Heart left ventricle (tissue), 16 donors: Measurements from ENCODE around the gene SPEF1. TPM values are rescaled to one million over a fixed set of nuclear protein-coding genes. Genes with fewer than 3 reads are reported as not detected.

Experiments
- ATAC-seq, 4 donors: fragments of 200-7000 bp; cut with Tn5 transposase; one replicate each; pipeline ENCODE4 v1.9.1; 2020 to 2022; ENCODE audit warnings: moderate library complexity in 4 of 4, mild to moderate bottlenecking in 3 of 4, moderate number of reproducible peaks in 1 of 4
- DNase-seq, 5 donors: peaks; one replicate each; pipeline ENCODE4 v3.0.0-alpha.2; 2020
- H3K27ac ChIP-seq, 12 donors: fragments of 200-600 bp; sonication (generic) in 4 of 12; one replicate each; pipeline versions ENCODE4 v1.5.0 to v1.8.0; 2016 to 2022; ENCODE audit warnings: mild to moderate bottlenecking in 2 of 12
- H3K27me3 ChIP-seq, 9 donors: fragments of 200-600 bp; sonication (generic) in 2 of 9; one replicate each; pipeline versions ENCODE4 v1.5.1 to v1.8.0; 2016 to 2022; ENCODE audit warnings: mild to moderate bottlenecking in 3 of 9
- H3K36me3 ChIP-seq, 9 donors: fragments of 200-600 bp; sonication (generic) in 2 of 9; one replicate each; pipeline versions ENCODE4 v1.5.0 to v1.8.0; 2018 to 2022; ENCODE audit warnings: mild to moderate bottlenecking in 2 of 9
- H3K4me1 ChIP-seq, 12 donors: fragments of 200-600 bp; sonication (generic) in 4 of 12; one replicate each; pipeline versions ENCODE4 v1.5.0 to v1.8.0; 2016 to 2022; ENCODE audit warnings: mild to moderate bottlenecking in 3 of 12
- H3K4me3 ChIP-seq, 12 donors: fragments of 200-600 bp; sonication (generic) in 4 of 12; one replicate each; pipeline versions ENCODE4 v1.5.0 to v1.8.0; 2017 to 2022; ENCODE audit warnings: mild to moderate bottlenecking in 9 of 12, moderate library complexity in 4 of 12
- H3K9me3 ChIP-seq, 12 donors: fragments of 200-600 bp; sonication (generic) in 4 of 12; one replicate each; pipeline versions ENCODE4 v1.5.0 to v1.8.0; 2016 to 2022; ENCODE audit warnings: mild to moderate bottlenecking in 1 of 12
- POLR2A ChIP-seq, 2 donors: fragments of 450-650 bp; IDR thresholded peaks; one replicate each; pipeline ENCODE4 v1.6.1; 2017; ENCODE audit warnings: antibody characterized with exemption in 2 of 2, mild to moderate bottlenecking in 2 of 2, moderate library complexity in 2 of 2
- WGBS, 4 donors: extraction: QIAGEN DNeasy Blood & Tissue Kit in 2 of 4; methylation state at CpG; one replicate each; pipeline versions ENCODE4 v1.1.5 to v1.1.7; 2013 to 2018; 5-methylcytosine and 5-hydroxymethylcytosine counted together
- intact Hi-C, 10 donors: fragments of 100-400 bp; cut with DNase I; formaldehyde crosslinking; loops; one replicate each; pipeline versions ENCODE4 v1.11.1 to v1.14.2; 2022
- polyA plus RNA-seq, 2 donors: library from polyadenylated mRNA; stranded (reverse); fragments of 200-250 nt; gene quantifications; one replicate each; pipeline ENCODE4 v1.2.3, GENCODE V29; 2013
- total RNA-seq, 9 donors: library from RNA; depleted of rRNA in 2 of 9; stranded (reverse); fragments of >200 nt in 2 of 9; fragmentation: NEBNext Ultra II Directional in 3 of 9; extraction: Animal tissue kit (Norgen Biotek cat#: 25700) in 3 of 9; gene quantifications; one replicate each; pipeline versions ENCODE4 v1.1.0 to v1.2.4, GENCODE V29; 2016 to 2023
- TF ChIP-seq, protein P1 (sequence below), 12 donors: fragments of 200-600 bp; sonication (generic) in 4 of 12; IDR thresholded peaks; one replicate each; pipeline versions ENCODE4 v1.5.0 to v1.8.0; 2018 to 2022; ENCODE audit warnings: antibody characterized with exemption in 12 of 12, mild to moderate bottlenecking in 5 of 12
- donor health status: ischemic (EF 13 %, LVEDD 7.1; RV severe dilation, severe dysfunction).
- donor health status: healthy with polysubstance abuse.
- donor health status: DM: no; HTN: yes; CAD: no.
- donor health status: DM: no; HTN: no; CAD: no.
- donor health status: ischemic (EF 25% LVEDD 6.9; RV normal size, moderate dysfunction).
- donor health status: ischemic (EF 25% LVEDD 5.7; RV mildly dilated, moderate dysfunction).
- donor health status: healthy.
- donor health status: DM: yes; HTN: yes; CAD: no.
- donor health status: ischemic (EF 35%, LVEDD 5.7; RV mildly dilated, moderate dysfunction).
- donor health status: nonischemic (EF 11% LVEDD 7.7; RV severe dilation, severe dysfunction).
- donor health status: DM: yes; HTN: yes; CAD: no.
- donor health status: PGD.
- donor health status: ischemic (EF 29% LVEDD 5.4; RV normal size, mild dysfunction).
- donor health status: nonischemic (EF 23%, LVEDD 6.1; RV moderate dilation, normal function).

Gene SPEF1
- total and polyA plus RNA-seq, 11 donors, result 0.11 to 0.65 (median 0.19) TPM; not detected in 5

GRCh38 chr20:3755269-3755668 is 26.0 kb downstream of the SPEF1 start:
- H3K36me3 ChIP-seq, result peaks cover 0 to 41% (median 14%) of the 10 kb centered on the region in 9 donors

DNA sequence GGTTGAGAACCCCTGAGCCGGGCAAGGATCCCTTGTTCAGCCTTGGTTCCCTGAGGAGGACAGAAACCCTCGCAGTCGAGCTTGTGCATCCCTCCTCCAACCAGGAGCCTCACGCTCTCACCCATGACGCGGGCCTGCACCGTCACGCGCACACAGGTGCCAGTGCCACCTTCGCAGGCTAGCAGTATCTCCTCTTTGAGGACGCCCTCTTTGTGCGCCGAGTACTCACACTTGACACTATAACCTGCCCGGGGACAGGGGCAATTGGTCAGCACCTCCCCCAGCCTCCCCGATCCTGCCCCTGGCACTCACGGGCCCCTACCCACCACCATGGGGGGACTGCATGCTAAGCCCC is 27.0 kb downstream of the SPEF1 start:
- Histone ChIP-seq H3K27me3 (peaks cover 0 to 12% (median 0%) of the 10 kb centered on the region in 9 donors), H3K4me3 (no peak overlapping the region), H3K27ac (peak overlapping the region in 2 of 12 donors; percentile 14 to 34), H3K36me3 (peaks cover 0 to 39% (median 17%) of the 10 kb centered on the region in 9 donors), H3K4me1 (peaks cover 0 to 60% (median 11%) of the 10 kb centered on the region in 12 donors), H3K9me3 (no peaks in the 10 kb centered on the region)
- DNase-seq (no peak), ATAC-seq (no peak)
- no peak for TF ChIP-seq POLR2A (IDR thresholded peaks at IDR 0.05)
- TF ChIP-seq, protein P1, sequence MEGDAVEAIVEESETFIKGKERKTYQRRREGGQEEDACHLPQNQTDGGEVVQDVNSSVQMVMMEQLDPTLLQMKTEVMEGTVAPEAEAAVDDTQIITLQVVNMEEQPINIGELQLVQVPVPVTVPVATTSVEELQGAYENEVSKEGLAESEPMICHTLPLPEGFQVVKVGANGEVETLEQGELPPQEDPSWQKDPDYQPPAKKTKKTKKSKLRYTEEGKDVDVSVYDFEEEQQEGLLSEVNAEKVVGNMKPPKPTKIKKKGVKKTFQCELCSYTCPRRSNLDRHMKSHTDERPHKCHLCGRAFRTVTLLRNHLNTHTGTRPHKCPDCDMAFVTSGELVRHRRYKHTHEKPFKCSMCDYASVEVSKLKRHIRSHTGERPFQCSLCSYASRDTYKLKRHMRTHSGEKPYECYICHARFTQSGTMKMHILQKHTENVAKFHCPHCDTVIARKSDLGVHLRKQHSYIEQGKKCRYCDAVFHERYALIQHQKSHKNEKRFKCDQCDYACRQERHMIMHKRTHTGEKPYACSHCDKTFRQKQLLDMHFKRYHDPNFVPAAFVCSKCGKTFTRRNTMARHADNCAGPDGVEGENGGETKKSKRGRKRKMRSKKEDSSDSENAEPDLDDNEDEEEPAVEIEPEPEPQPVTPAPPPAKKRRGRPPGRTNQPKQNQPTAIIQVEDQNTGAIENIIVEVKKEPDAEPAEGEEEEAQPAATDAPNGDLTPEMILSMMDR (IDR thresholded peaks at IDR 0.05), result no peak
- intact Hi-C loops, result loop anchor here in 6 of 10 donors (2.0 to 5.0 kb wide), 2 partner anchors 21 to 37 kb away; no protein-coding TSS in a partner anchor
- WGBS, 4 donors, result 69 to 91% (median 81%) methylated on average over 8 to 16 of the region's 16 CpGs

More at GRCh38 chr20:3755269-3755668, 26.0 kb downstream of the SPEF1 start:
- intact Hi-C loops, result loop anchor here in 1 of 10 donors (2.0 kb wide), 1 partner anchor 20 kb away; no protein-coding TSS in a partner anchor
- no peak overlapping the region for H3K4me3 ChIP-seq
- H3K9me3 ChIP-seq, result no peaks in the 10 kb centered on the region
- TF ChIP-seq, protein P1 (IDR thresholded peaks at IDR 0.05), result no peak
- TF ChIP-seq POLR2A (IDR thresholded peaks at IDR 0.05), result no peak
- peak in 1 of 5 donors; percentile 13 for DNase-seq
- no peak overlapping the region for H3K27ac ChIP-seq
- 60 to 88% (median 84%) methylated on average over 5 to 7 of the region's 7 CpGs for WGBS, 4 donors
- H3K27me3 ChIP-seq, result peaks cover 0 to 5% (median 0%) of the 10 kb centered on the region in 9 donors
- no peak for ATAC-seq
- H3K4me1 ChIP-seq, result peaks cover 0 to 51% (median 11%) of the 10 kb centered on the region in 12 donors

DNA sequence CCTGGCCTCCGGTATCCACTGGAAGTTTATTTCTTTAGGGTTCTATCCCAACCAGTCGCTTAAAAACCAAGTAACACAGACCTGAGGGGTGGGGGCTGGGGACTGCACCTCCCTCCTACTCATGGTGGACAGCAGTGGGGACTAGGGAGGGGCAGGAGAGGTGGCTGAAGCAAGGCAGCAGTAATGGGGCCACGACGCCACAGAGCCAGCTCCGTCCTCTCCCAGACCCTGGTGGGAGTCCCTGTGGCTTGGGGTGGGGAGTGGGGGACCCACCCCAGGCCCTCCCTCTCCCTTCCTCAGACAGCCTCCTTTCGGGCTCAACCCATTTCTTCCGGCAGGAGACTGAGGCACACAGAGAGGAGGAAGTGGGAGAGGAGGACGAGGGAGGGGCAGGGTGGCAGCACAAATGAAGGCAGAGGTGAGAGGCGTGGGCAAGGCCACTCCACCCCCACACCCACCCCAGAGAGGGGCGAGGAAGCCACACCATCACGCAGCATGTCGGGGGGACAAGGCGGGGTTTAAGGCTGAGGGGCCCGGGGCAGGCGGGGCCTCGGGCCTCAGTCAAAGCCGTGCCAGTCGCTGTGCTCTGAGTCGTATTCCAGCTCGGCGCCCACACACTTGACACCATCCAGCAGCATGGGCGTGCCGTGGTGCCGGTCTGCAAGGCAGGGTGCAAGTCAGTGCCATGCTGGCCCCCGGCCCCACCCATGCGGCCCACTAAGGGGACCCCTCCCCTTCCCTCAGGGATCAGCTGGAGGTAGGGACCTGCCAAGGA is 27.6 kb downstream of the SPEF1 start:
- TF ChIP-seq POLR2A (IDR thresholded peaks at IDR 0.05), result no peak
- TF ChIP-seq, protein P1 (IDR thresholded peaks at IDR 0.05), result no peak
- Histone ChIP-seq H3K4me1 (peaks cover 0 to 60% (median 11%) of the 10 kb centered on the region in 12 donors), H3K27me3 (peaks cover 0 to 12% (median 0%) of the 10 kb centered on the region in 9 donors), H3K9me3 (no peaks in the 10 kb centered on the region), H3K4me3 (no peak overlapping the region), H3K27ac (peak overlapping the region in 6 of 12 donors; percentile 1 to 44 (median 29)), H3K36me3 (peaks cover 0 to 37% (median 17%) of the 10 kb centered on the region in 9 donors)
- DNase-seq (no peak), ATAC-seq (peak; percentile 1 to 6 (median 2))
- 61 to 80% (median 75%) methylated on average over 19 to 26 of the region's 26 CpGs for WGBS, 4 donors
- intact Hi-C loops, result loop anchor here in 6 of 10 donors (2.0 to 5.0 kb wide), 2 partner anchors 21 to 36 kb away; no protein-coding TSS in a partner anchor

- H3K27ac ChIP-seq, result peak overlapping the region in 6 of 12 donors; percentile 1 to 44 (median 29)
- peaks cover 0 to 42% (median 21%) of the 10 kb centered on the region in 9 donors for H3K36me3 ChIP-seq
- peaks cover 0 to 12% (median 0%) of the 10 kb centered on the region in 9 donors for H3K27me3 ChIP-seq
- no peaks in the 10 kb centered on the region for H3K9me3 ChIP-seq
- WGBS, 4 donors, result 43 to 61% (median 46%) methylated on average over 4 of the region's 4 CpGs
- ATAC-seq, result peak; percentile 55 to 78 (median 61)
- intact Hi-C loops, result loop anchor here in 5 of 10 donors (5.0 kb wide), 1 partner anchor 36 kb away; no protein-coding TSS in a partner anchor
- peaks cover 0 to 57% (median 10%) of the 10 kb centered on the region in 12 donors for H3K4me1 ChIP-seq
- no peak for TF ChIP-seq POLR2A (IDR thresholded peaks at IDR 0.05)
- TF ChIP-seq, protein P1 (IDR thresholded peaks at IDR 0.05), result peak; percentile 63 to 81 (median 72)
- peak in 2 of 5 donors; percentile 61 to 64 for DNase-seq
- H3K4me3 ChIP-seq, result no peak overlapping the region
Observed at GRCh38 chr20:3753098-3753497, 28.1 kb downstream of the SPEF1 start.
